ENCODE measurements around the gene F12. TPM values are rescaled to one million over a fixed set of nuclear protein-coding genes. Genes with fewer than 3 reads are reported as not detected.

F12 gene
- total and polyA plus RNA-seq, 2 of the 8 experiments (the other 6 are each of a cell fraction or from before 2014, with no cell fraction given): 6.5 to 7.8 TPM

DNA sequence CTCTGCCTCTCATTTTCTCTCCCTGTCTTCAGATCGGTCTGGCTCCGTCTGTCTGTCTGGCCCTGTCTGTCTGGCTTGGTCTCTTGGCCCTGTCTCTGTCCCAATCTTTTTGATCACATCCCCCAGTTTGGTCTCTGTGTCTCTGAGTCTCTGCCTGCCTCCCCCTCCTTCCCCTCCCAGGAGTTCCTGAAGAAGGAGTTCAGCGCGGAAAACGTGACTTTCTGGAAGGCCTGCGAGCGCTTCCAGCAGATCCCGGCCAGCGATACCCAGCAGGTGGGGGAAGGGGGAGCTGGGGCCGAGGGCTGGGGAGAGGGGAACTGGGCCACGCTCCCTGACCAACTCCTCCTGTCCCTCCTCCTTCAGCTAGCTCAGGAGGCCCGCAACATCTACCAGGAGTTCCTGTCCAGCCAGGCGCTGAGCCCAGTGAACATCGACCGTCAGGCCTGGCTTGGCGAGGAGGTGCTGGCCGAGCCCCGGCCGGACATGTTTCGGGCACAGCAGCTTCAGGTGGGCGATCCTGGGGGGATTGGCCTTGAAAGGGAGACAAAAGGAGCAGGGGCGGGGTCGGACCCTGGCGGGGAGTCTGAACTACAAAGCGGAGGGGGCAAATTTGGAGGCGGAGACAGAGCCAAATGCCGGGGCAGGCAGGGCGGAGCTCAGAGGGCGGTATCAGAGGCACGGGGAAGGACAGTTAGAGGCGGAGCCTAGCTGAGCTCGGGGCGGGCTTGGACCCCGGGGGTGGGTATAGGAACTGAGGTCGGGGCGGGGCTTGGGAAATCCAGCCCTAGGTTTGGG lies 42.6 kb downstream of the F12 start:
- 4% methylated on average over 18 of the region's 36 CpGs; no CpG with 5 or more reads in 1 of the 2 experiments for WGBS, 2 experiments (ENCODE audit: extremely low coverage in 1 of 2, insufficient coverage in 1 of 2, insufficient read length in 1 of 2, insufficient replicate concordance in 2 of 2, low coverage in 1 of 2, low lambda C conversion rate in 2 of 2, missing lambda C conversion rate in 1 of 2)
- Histone ChIP-seq H2BK15ac (ENCODE audit: low read length) (peak overlapping the region; percentile 97; the same call in 1 of the 2 replicates), H2AFZ (ENCODE audit: low read length) (no peak overlapping the region), H3K14ac (ENCODE audit: insufficient read length) (no peak overlapping the region), H2BK12ac (ENCODE audit: low read depth, low read length) (peak overlapping the region; percentile 96), H4K8ac (ENCODE audit: extremely low read depth, insufficient read depth, low read length) (peak overlapping the region; percentile 95), H3K23ac (ENCODE audit: insufficient read length) (no peak overlapping the region), H3K79me2 (ENCODE audit: control insufficient read depth in 1 of 2, insufficient read depth in 2 of 2, low read length in 2 of 2) (no peaks in the 10 kb centered on the region), H4K20me1 (replicated peaks in 1 of 2; ENCODE audit: control insufficient read depth in 1 of 2, insufficient read depth in 2 of 2, low read length in 2 of 2) (peaks cover 0 to 8% of the 10 kb centered on the region in 2 experiments), H3K36me3 (ENCODE audit: control insufficient read depth in 2 of 4, insufficient read depth in 4 of 4, low read length in 3 of 4) (no peaks in the 10 kb centered on the region), H3K18ac (ENCODE audit: extremely low read depth, low read length) (peak overlapping the region; percentile 95; the same call in 1 of the 2 replicates), H3K56ac (replicated peaks; ENCODE audit: insufficient read length, low read depth, low read length) (peak overlapping the region; percentile 94), H2BK5ac (ENCODE audit: low read depth, low read length) (peak overlapping the region; percentile 95), H3K4ac (replicated peaks; ENCODE audit: insufficient read length, low read depth, low read length) (peak overlapping the region; percentile 99), H3K4me1 (replicated peaks in 1 of 4; ENCODE audit: control insufficient read depth in 3 of 4, insufficient read depth in 4 of 4, low read length in 3 of 4) (peaks cover 8 to 42% (median 37%) of the 10 kb centered on the region in 4 experiments), H4K91ac (replicated peaks; ENCODE audit: insufficient read length, low read length) (peak overlapping the region; percentile 96), H3K9me3 (ENCODE audit: insufficient read depth in 2 of 2, low read depth in 1 of 2, low read length in 1 of 2) (no peaks in the 10 kb centered on the region), H4K5ac (ENCODE audit: insufficient read length, low read depth, low read length) (peak overlapping the region; percentile 97), H2AK5ac (ENCODE audit: low read depth, low read length) (peak overlapping the region; percentile 17; the same call in 1 of the 2 replicates), H3K79me1 (ENCODE audit: low read depth, low read length) (peaks cover 7% of the 10 kb centered on the region; the same call in 1 of the 2 replicates), H3K9ac (replicated peaks in 1 of 4; ENCODE audit: extremely low read depth in 1 of 4, low read depth in 3 of 4, low read length in 3 of 4) (peak overlapping the region; percentile 50 to 62 (median 55)), H2BK20ac (ENCODE audit: low read length) (peak overlapping the region; percentile 86), H3K27me3 (replicated peaks in 1 of 4; ENCODE audit: control insufficient read depth in 3 of 4, extremely low read depth in 1 of 4, insufficient read depth in 3 of 4, low read length in 3 of 4) (peaks cover 1 to 17% (median 13%) of the 10 kb centered on the region in 4 experiments; a peak in 5 of 7 replicates), H2BK120ac (replicated peaks; ENCODE audit: low read depth, low read length) (peak overlapping the region; percentile 85), H3K4me2 (ENCODE audit: insufficient read depth in 1 of 2, low read depth in 2 of 2, low read length in 2 of 2) (peak overlapping the region; percentile 80 to 86), H3K27ac (ENCODE audit: low read depth, low read length) (peak overlapping the region; percentile 72), H3K4me3 (ENCODE audit: extremely low read depth in 1 of 4, insufficient read depth in 2 of 4, low read depth in 3 of 4, low read length in 4 of 4) (peak overlapping the region; percentile 44 to 65 (median 55)), H3K23me2 (ENCODE audit: low read depth, low read length) (peaks cover 22% of the 10 kb centered on the region; the same call in 1 of the 2 replicates)
- DNase-seq (ENCODE audit: low read depth in 1 of 2, low spot score in 2 of 2): peak; percentile 93 to 97
- ChIA-PET POLR2A (ENCODE audit: partially characterized antibody) (interaction anchor here (0.7 to 5.9 kb wide), 21 partner anchors 12 to 234 kb away, joined by 3 to 66 read pairs (median 3); partner anchors contain the start of genes GRK6, LMAN2, MXD3 and NSD1), CTCF (ENCODE audit: partially characterized antibody) (interaction anchor here (0.6 to 16.9 kb wide), 14 partner anchors 12 to 302 kb away, joined by 3 to 363 read pairs (median 4); partner anchors contain the start of genes LMAN2, MXD3, PRR7 and RGS14)
- no peak for FAIRE-seq
- TF ChIP-seq NANOG (IDR thresholded peaks at IDR 0.05; ENCODE audit: insufficient read depth, low read depth, low read length, poor library complexity, severe bottlenecking) (no peak), TEAD4 (IDR thresholded peaks at IDR 0.05; ENCODE audit: low read depth, low read length) (no peak), BCL11A (IDR thresholded peaks at IDR 0.05; ENCODE audit: low read depth in 2 of 2, low read length in 2 of 2) (no peak), BRCA1 (IDR thresholded peaks at IDR 0.05; ENCODE audit: low read depth, low read length) (no peak), SUZ12 (IDR thresholded peaks at IDR 0.05; ENCODE audit: low read length) (no peak), EGR1 (IDR thresholded peaks at IDR 0.05; ENCODE audit: borderline replicate concordance, low read depth, low read length) (no peak), RAD21 (IDR thresholded peaks at IDR 0.05 in 1 of 2, conservative IDR thresholded peaks at IDR 0.05 in 1 of 2; ENCODE audit: low read depth in 2 of 2, low read length in 2 of 2) (no peak), RFX5 (IDR thresholded peaks at IDR 0.05; ENCODE audit: borderline replicate concordance, low read depth, low read length) (no peak), TCF12 (IDR thresholded peaks at IDR 0.05; ENCODE audit: low read depth, low read length) (no peak), KDM5A (IDR thresholded peaks at IDR 0.05; ENCODE audit: low read length) (no peak), CBX8 (IDR thresholded peaks at IDR 0.05; ENCODE audit: borderline replicate concordance, low read depth, low read length) (no peak)
